Measurements from ENCODE around the gene TREH. TPM values are rescaled to one million over a fixed set of nuclear protein-coding genes. Genes with fewer than 3 reads are reported as not detected.

TREH gene
- total RNA-seq, 1 donor from 2014 or later: not detected

GRCh38 chr11:118631142-118631909 is 48.1 kb downstream of the TREH start:
- intact Hi-C loops (cut with micrococcal nuclease): no loop called here

- intact Hi-C loops (cut with micrococcal nuclease): no loop called here
These were observed 49.4 kb downstream of the TREH start for GRCh38 chr11:118629761-118630661.

DNA sequence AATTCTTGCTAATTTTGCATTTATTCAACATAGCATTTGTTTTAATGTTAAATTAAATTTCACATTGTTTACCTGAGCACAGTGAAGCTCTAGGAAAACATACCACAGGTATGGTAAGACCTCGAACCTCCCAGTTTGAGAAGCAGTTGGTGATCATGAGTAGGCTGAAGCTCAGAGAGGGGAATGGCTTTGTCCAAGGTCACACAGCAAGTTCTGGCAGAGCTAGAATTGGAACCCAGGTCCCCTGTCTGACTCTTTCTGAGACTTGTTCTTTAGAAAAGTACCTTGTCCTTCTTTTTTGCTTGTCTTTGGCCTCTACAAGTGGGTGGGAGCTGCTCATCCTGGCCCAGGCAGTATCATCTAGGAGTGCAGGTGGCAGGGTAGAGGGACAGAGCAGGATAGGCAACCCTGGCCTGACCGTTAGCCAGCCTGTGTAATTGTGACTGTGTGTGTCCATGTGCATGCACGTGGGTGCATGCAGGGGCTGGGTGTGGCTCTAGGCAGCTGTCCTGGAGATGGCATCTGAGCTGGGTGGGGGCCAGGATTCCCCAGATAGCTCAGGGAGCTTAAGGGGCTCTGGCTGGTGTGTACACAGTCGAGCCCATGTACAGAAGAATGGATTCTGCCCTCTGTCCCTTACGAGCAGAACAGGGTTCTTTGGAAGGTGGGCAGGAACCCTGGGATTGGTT is 50.4 kb downstream of the TREH start:
- intact Hi-C loops (cut with micrococcal nuclease): no loop called here

DNA sequence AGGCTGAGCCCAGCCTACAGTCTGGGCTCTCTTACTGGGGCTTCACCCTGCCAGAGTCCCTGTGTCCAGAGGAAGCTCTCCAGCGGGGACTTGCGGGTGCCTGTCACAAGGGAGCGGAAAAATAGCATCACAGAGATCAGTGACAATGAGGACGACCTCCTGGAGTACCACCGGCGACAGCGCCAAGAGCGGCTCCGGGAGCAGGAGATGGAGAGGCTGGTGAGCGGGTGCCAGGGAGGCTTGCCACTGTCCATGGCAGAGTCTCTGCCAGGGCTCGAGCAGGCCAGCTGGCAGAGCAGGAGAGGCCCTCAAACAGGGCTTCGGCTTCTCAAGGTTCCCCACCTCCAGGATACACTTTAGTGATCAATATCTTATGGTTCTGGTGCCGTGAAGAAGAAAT is 51.0 kb downstream of the TREH start:
- intact Hi-C loops (cut with micrococcal nuclease): no loop called here

- intact Hi-C loops (cut with micrococcal nuclease): no loop called here
These were observed 51.4 kb downstream of the TREH start for GRCh38 chr11:118628031-118628430.

DNA sequence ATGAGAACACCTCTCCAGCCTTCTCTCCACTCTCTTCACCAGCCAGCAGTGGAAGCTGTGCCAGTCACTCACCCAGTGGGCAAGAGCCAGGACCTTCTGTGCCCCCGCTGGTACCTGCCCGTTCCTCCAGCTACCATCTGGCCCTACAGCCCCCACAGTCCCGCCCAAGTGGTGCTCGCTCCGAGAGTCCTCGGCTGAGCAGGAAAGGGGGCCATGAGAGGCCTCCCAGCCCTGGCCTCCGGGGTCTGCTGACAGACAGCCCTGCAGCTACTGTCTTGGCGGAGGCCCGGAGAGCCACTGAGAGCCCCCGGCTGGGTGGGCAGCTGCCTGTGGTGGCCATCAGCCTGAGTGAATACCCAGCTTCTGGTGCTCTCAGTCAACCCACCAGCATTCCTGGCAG is 51.9 kb downstream of the TREH start:
- intact Hi-C loops (cut with micrococcal nuclease): no loop called here

DNA sequence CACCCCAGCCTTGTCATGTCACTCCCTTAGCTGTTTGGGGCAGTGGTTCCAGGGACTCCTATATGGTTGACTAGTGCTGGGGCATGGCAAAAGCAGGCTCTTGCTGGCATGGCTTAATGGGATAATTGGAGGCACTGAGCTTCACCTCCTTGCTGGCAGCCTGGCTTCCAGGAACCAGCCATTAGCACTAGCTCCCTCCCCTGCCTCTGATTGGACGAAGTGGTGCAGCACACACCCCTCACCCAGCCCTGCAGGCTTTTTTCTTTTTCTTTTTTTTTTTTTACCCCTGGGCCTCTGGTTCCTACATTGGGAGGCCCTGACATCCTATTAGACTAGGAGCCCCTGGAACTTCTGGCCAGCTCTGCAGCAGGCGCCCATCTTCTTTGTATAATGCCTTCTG is 53.5 kb downstream of the TREH start:
- intact Hi-C loops (cut with micrococcal nuclease): no loop called here

DNA sequence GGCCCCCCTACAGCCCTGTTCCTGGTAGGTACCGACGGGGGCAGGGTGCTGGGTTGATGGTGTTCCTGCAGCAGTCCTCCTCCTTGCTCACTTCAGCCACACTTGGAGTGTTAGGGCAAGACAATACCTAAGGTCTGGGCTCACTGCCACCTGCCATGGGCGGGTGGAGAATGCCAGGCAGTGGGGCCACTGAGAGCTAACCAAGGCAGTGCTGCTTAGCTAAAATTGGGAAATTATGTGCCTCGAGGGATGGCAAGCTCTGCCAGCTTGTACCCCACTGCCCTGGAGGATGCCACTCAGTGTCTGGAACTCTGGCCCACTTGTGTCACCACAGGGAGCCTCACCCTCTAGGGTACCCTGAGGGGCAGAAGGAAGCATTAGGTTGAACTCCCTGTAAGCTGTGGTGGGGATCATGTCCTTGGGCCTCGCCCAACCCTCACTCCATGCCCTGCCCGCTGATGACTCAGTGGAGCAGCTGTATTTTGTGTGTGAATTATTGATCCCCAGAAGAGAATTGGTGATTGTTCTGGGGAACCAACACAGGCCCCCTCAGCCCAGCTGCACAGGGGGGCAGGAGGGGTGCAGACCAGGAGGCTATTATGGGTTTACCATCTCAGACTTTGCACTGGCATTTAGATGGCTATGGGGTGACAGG is 54.3 kb downstream of the TREH start:
- intact Hi-C loops (cut with micrococcal nuclease): no loop called here

DNA sequence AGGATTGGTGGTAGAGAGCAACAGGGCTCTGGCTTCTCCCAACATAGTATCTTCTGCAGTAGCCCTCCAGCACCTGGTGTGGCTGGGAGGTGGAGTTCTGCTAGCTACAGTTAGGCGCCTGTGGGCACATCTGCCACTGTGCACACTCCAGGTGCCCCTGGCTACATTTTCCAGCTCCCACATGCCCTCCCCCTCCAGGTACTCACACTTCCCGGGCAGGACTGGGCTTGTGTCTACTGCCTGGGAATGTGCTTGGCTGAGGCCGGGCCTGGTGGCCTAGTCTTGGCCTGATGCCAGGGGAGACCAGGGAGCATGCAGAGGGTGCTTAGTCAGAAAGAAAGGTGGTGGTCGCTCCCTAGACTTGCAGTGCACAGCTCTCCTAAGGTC is 56.2 kb downstream of the TREH start:
- intact Hi-C loops (cut with micrococcal nuclease): no loop called here

GRCh38 chr11:118622376-118623268 is 56.8 kb downstream of the TREH start:
- intact Hi-C loops (cut with micrococcal nuclease): no loop called here

GRCh38 chr11:118621784-118622375 is 57.6 kb downstream of the TREH start:
- intact Hi-C loops (cut with micrococcal nuclease): no loop called here

- intact Hi-C loops (cut with micrococcal nuclease): no loop called here
These were observed 58.2 kb downstream of the TREH start for GRCh38 chr11:118621071-118621783.

- intact Hi-C loops (cut with micrococcal nuclease): no loop called here
These were observed 58.9 kb downstream of the TREH start for GRCh38 chr11:118620529-118621070.

- intact Hi-C loops (cut with micrococcal nuclease): no loop called here
These were observed 59.8 kb downstream of the TREH start for GRCh38 chr11:118619444-118620197.

DNA sequence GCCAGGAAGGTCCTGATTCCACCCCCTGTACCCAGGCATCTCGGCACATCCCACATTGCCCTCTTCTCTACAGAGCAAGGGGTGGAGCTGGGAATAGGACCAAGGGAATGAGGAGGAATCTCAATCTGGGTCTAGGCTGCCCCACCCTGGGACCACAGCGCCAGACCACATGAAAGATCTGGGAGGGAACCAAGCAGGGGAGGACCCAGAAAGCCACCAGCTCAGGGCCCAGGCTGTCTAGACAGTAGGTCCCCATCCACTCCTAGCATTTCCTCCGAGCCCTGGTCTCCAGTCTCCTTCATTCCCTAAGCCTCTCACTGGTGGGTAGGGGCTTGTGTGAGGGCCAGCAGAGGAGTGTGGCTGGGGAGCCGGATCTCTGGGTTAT is 60.5 kb downstream of the TREH start:
- intact Hi-C loops (cut with micrococcal nuclease): no loop called here

DNA sequence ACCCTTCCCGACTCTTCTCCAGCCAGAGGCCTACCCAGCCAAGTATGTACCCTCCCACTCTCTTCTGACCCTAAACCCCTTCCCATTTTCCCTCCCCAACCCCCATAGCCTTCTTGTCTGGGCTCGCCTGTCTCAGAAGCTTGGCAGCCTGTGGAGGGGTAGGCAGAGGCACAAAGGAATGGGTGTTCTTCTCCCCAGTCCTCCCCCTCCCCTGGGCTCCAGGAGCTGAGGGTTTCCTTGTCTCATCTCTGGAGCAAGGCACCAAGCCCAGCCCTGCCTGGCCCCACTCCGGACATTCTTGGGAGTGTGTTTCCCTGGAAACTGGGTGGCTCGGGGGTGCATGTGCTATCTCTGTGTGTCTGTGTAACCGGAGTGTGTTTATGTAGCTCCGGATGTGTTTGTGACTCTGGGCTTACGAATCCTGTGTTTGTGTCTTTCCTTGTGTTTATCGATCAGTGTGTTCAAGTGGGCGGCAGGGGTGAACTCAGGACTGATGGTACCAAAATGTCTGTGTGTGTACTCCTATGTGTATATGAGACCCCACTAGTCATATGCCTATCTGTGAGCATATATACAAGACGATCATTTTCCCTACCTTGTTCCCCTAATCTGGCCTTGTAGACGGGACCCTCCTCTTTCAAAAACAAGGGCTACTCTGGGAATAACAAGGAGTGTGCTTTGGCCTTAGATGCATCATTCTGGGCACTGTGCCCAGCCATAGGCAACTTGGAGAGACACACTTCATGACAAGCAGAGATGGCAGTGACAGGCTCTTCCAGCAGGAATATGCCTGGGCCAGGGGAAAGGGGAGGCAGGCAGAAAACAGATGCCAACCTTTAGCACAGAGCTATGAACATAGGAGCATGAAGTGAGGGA is 61.1 kb downstream of the TREH start:
- intact Hi-C loops (cut with micrococcal nuclease): no loop called here

DNA sequence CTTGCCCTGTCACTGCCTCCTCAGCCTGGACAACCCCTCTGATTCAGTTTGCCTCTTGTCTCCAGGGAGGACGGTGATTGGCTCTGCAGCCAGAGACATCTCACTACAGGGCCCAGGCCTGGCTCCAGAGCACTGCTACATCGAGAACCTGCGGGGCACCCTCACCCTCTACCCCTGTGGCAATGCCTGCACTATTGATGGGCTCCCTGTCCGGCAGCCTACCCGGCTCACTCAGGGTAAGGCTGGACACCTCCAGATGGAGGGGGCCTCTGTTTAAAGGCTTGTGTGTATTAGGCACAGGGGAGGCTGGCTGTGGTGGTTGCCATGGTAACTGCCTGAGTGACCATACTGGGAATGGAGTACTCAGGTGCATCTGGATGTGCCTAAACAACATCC is 63.5 kb downstream of the TREH start:
- intact Hi-C loops (cut with micrococcal nuclease): no loop called here

Measured in T-helper 2 cell treated with Interferon-gamma antibody and Interleukin-4, amounts not matched to agents 100 ng/mL and 5 ng/mL, for 36 hours (primary cell).